Uterus (tissue), 4 donors: Measurements from ENCODE around the gene RPL32. TPM values are rescaled to one million over a fixed set of nuclear protein-coding genes. Genes with fewer than 3 reads are reported as not detected.

Source experiments
- DNase-seq, 2 donors: peaks; one replicate each; pipeline ENCODE4 v3.0.0-alpha.2; 2019 to 2020
- H3K27ac ChIP-seq, 2 donors: fragments of 200-600 bp; sonication (generic); 1 replicate in 1 of 2; 2 replicates in 1 of 2; pipeline ENCODE4 v1.5.1; 2016 to 2018
- H3K27me3 ChIP-seq, 2 donors: fragments of 200-600 bp; sonication (generic); one replicate each; pipeline ENCODE4 v1.5.1; 2018 to 2019; ENCODE audit warnings: control low read depth in 1 of 2
- H3K36me3 ChIP-seq, 2 donors: fragments of 200-600 bp; sonication (generic); one replicate each; pipeline ENCODE4 v1.5.1; 2019; ENCODE audit warnings: control low read depth in 1 of 2
- H3K4me1 ChIP-seq, 2 donors: fragments of 200-600 bp; sonication (generic); one replicate each; pipeline ENCODE4 v1.5.1; 2018 to 2019; ENCODE audit warnings: control low read depth in 1 of 2
- H3K4me3 ChIP-seq, 2 donors: fragments of 200-600 bp; sonication (generic); 1 replicate in 1 of 2; 2 replicates in 1 of 2; pipeline ENCODE4 v1.5.1; 2018 to 2019; ENCODE audit warnings: mild to moderate bottlenecking in 1 of 2
- H3K9me3 ChIP-seq, 2 donors: fragments of 200-600 bp; sonication (generic); one replicate each; pipeline ENCODE4 v1.5.1; 2019; ENCODE audit warnings: control low read depth in 1 of 2
- POLR2A ChIP-seq, 2 donors: fragments of 450-650 bp; IDR thresholded peaks; one replicate each; pipeline ENCODE4 v1.6.1; 2016; ENCODE audit warnings: antibody characterized with exemption in 2 of 2, mild to moderate bottlenecking in 1 of 2, moderate library complexity in 1 of 2
- intact Hi-C: fragments of 100-400 bp; cut with DNase I; formaldehyde crosslinking; loops from one replicate; pipeline ENCODE4 v1.15.1; 2023; ENCODE audit warnings: low total_unique reads
- total RNA-seq, 4 donors: library from RNA; depleted of rRNA in 3 of 4; stranded (reverse); fragments of >200 nt in 3 of 4; gene quantifications; one replicate each; pipeline versions ENCODE4 v1.1.0 to v1.2.4, GENCODE V29; 2014 to 2023
- TF ChIP-seq, protein P1 (sequence below), 4 experiments: fragments of 200-600 bp in 2 of 4; fragments of 450-650 bp in 2 of 4; sonication (generic) in 2 of 4; IDR thresholded peaks; one replicate each; pipeline ENCODE4 v1.5.1; 2016 to 2019; ENCODE audit warnings: antibody characterized with exemption in 4 of 4, mild to moderate bottlenecking in 2 of 4, moderate library complexity in 1 of 4
- donor health status: DM: yes; HTN: yes; CAD: no.

Gene RPL32
- total RNA-seq, 4 donors from 2014 or later, result 538 to 9,435 (median 3,478) TPM

DNA sequence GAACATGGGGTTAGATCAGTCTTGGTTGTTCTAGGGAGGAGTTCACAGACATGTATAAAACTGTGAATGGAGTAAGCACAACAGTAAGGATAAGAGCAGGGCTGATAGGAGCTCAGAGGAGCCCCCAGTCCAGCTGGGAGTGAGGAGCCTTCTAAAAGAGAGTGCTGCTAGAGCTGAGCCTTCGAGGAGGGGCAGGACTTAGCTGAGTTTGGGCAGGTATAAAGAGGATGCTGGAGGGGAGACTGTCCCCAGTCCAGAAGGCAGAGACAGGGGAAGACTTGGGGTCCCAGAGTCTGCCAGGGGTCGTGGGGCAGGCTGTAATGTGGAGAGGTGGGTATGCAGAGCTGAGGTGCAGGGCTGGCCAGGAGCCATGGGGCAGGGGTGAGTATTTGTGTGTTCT is 32.8 kb downstream of the RPL32 start:
- intact Hi-C loops, result no loop called here

DNA sequence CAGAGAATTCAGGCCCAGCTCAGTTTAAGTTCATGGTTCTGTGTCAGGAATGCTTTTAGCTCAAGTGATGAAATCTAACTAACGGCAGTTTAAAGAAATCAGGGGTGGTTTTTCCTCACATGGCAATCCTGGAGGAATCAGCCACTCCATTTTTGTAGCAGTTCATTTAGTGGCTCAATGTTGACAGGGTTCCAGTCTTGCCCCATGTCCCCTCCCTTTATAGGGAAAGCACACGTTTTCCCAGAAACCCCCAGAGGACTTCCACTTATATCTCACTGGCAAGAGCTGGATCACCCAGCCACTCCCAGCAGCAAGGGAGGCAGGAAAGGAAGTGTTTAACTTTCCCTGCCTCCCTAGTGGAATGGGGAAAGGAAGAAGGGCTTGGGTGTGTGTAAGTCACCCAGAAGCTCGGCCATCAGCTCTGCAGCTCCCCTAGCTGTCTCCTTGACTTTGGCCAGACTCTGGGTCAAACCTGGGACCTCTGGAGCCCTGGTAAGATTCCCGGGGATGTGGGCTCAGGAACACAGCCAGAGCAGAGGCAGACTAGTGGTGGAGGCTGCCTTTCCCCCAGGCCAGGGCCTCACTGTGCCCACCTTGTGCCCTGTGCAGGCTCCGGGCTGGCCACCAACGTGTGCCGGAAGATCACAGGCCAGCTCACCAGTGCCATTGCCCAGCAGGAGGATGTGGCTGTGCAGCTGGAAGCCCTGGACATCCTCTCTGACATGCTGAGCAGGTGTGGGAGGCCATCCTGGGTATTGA is 33.6 kb downstream of the RPL32 start:
- Histone ChIP-seq H3K4me1 (peaks cover 0 to 7% of the 10 kb centered on the region in 2 donors), H3K27me3 (no peaks in the 10 kb centered on the region), H3K9me3 (no peaks in the 10 kb centered on the region), H3K27ac (no peak overlapping the region), H3K36me3 (no peaks in the 10 kb centered on the region), H3K4me3 (no peak overlapping the region)
- DNase-seq, result no peak
- TF ChIP-seq, protein P1, sequence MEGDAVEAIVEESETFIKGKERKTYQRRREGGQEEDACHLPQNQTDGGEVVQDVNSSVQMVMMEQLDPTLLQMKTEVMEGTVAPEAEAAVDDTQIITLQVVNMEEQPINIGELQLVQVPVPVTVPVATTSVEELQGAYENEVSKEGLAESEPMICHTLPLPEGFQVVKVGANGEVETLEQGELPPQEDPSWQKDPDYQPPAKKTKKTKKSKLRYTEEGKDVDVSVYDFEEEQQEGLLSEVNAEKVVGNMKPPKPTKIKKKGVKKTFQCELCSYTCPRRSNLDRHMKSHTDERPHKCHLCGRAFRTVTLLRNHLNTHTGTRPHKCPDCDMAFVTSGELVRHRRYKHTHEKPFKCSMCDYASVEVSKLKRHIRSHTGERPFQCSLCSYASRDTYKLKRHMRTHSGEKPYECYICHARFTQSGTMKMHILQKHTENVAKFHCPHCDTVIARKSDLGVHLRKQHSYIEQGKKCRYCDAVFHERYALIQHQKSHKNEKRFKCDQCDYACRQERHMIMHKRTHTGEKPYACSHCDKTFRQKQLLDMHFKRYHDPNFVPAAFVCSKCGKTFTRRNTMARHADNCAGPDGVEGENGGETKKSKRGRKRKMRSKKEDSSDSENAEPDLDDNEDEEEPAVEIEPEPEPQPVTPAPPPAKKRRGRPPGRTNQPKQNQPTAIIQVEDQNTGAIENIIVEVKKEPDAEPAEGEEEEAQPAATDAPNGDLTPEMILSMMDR (IDR thresholded peaks at IDR 0.05), result no peak
- TF ChIP-seq POLR2A (IDR thresholded peaks at IDR 0.05), result no peak
- intact Hi-C loops, result no loop called here

More for the DNA sequence above, 32.8 kb downstream of the RPL32 start:
- H3K36me3 ChIP-seq, result no peaks in the 10 kb centered on the region
- H3K27ac ChIP-seq, result no peak overlapping the region
- no peaks in the 10 kb centered on the region for H3K27me3 ChIP-seq
- TF ChIP-seq, protein P1 (IDR thresholded peaks at IDR 0.05), result no peak
- no peak for TF ChIP-seq POLR2A (IDR thresholded peaks at IDR 0.05)
- peaks cover 0 to 7% of the 10 kb centered on the region in 2 donors for H3K4me1 ChIP-seq
- H3K9me3 ChIP-seq, result no peaks in the 10 kb centered on the region
- H3K4me3 ChIP-seq, result no peak overlapping the region
- DNase-seq, result no peak

DNA sequence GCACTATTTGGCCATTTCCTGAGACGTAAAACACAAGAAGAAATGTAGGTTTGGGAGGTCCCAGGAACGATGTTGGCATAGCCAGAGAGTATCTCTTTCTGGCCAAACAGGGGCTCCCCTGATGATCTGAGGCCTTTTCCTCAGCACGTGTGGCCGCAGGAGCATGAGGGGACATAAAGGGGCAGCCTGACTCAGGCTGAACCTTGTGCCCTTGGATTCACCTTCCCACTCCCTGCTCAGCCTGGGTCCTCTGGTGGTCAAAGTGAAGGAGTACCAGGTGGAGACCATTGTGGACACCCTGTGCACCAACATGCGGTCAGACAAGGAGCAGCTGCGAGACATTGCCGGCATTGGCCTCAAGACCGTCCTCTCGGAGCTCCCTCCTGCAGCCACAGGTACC is 34.3 kb downstream of the RPL32 start:
- no peaks in the 10 kb centered on the region for H3K36me3 ChIP-seq
- TF ChIP-seq, protein P1 (IDR thresholded peaks at IDR 0.05), result no peak
- TF ChIP-seq POLR2A (IDR thresholded peaks at IDR 0.05), result no peak

DNA sequence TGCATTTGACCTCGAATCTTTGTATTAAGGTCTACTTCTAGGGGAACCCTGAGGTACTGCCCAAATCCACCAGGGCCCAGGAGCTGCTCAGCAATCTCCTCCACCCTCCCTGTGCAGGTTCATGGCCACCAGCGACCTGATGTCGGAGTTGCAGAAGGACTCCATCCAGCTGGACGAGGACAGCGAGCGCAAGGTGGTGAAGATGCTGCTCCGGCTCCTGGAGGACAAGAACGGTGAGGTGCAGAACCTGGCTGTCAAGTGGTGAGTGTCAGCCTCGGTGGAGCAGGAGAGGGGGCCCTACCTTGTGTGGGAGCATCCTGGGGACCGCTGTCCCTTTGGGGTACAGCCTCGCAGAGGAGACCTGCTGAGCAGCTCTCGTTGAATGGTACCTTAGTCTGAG is 38.0 kb downstream of the RPL32 start:
- no peak overlapping the region for H3K27ac ChIP-seq
- DNase-seq, result no peak
- no peaks in the 10 kb centered on the region for H3K9me3 ChIP-seq
- no peaks in the 10 kb centered on the region for H3K36me3 ChIP-seq
- H3K4me3 ChIP-seq, result no peak overlapping the region
- H3K27me3 ChIP-seq, result no peaks in the 10 kb centered on the region
- intact Hi-C loops, result no loop called here
- no peak for TF ChIP-seq POLR2A (IDR thresholded peaks at IDR 0.05)
- TF ChIP-seq, protein P1 (IDR thresholded peaks at IDR 0.05), result no peak
- no peaks in the 10 kb centered on the region for H3K4me1 ChIP-seq

More for the DNA sequence above, 34.3 kb downstream of the RPL32 start:
- DNase-seq, result no peak
- Histone ChIP-seq H3K27me3 (no peaks in the 10 kb centered on the region), H3K9me3 (no peaks in the 10 kb centered on the region), H3K4me3 (no peak overlapping the region), H3K27ac (no peak overlapping the region), H3K4me1 (peaks cover 0 to 7% of the 10 kb centered on the region in 2 donors)
- intact Hi-C loops, result no loop called here

DNA sequence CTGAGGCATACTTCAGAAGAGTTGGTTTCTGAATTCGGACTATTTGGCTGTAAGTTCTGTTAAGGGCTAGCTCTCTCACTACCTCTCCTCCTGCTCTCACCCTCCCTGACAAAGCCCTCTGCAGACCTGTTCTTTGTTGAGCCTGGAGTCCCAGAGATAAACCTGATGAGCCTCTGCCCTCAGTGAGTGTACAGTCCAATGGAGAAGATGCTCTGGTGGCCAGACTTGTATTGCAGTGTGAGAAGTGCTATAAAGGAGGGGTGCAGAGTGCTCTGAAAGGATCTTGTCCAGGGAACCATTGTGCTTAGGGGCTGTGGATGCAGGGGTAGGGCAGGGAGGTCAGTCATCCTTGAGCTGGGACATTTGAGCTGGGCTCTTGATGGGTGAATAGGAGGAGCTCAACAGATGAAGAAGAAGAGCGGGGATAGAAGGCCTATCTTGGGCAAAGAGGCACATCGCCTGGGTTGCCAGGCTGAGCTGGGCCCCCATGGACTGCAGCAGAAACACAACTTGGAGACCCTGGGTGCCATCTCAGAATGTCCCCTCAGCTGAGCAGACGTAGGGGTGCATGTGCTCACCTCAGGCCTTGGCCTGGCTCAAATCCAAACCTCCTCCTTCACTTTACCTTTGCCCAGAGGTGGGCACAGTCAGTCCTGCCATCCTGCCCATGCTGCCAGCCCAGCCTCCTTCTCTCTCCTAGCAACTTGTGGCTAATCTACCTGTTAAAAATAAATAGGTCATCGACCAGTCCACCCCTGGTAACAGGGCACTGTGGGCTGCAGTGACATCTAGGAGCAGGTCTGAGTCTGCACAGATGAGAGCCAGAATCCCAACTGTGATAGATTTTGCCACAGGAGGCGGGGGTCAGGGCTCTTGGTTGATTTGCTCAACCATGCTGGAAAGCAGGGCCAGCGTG is 41.6 kb downstream of the RPL32 start:
- Histone ChIP-seq H3K9me3 (no peaks in the 10 kb centered on the region), H3K27me3 (no peaks in the 10 kb centered on the region), H3K27ac (no peak overlapping the region), H3K36me3 (no peaks in the 10 kb centered on the region), H3K4me3 (no peak overlapping the region), H3K4me1 (no peaks in the 10 kb centered on the region)
- DNase-seq, result no peak
- TF ChIP-seq POLR2A (IDR thresholded peaks at IDR 0.05), result no peak
- TF ChIP-seq, protein P1 (IDR thresholded peaks at IDR 0.05), result no peak
- intact Hi-C loops, result no loop called here
